Lower leg skin (tissue), 4 donors: ENCODE measurements around the gene C1orf159. TPM values are rescaled to one million over a fixed set of nuclear protein-coding genes. Genes with fewer than 3 reads are reported as not detected.

ENCODE experiments used
- DNase-seq, 2 donors: peaks; one replicate each; pipeline ENCODE4 v3.0.0-alpha.2; 2019; ENCODE audit warnings: low spot score in 2 of 2
- H3K4me3 ChIP-seq: fragments of 200-600 bp; sonication (generic); 2 replicates; pipeline ENCODE4 v1.5.1; 2017; ENCODE audit warnings: mild to moderate bottlenecking, low read depth; ENCODE audit not compliant: poor library complexity, severe bottlenecking
- POLR2A ChIP-seq, 2 donors: fragments of 450-650 bp; IDR thresholded peaks; one replicate each; pipeline ENCODE4 v1.6.1; 2016 to 2017; ENCODE audit warnings: antibody characterized with exemption in 2 of 2, mild to moderate bottlenecking in 1 of 2, moderate library complexity in 1 of 2
- WGBS, 2 donors: methylation state at CpG; one replicate each; pipeline ENCODE4 v1.1.5; 2018; 5-methylcytosine and 5-hydroxymethylcytosine counted together
- intact Hi-C: fragments of 100-400 bp; cut with DNase I; formaldehyde crosslinking; loops from one replicate; pipeline ENCODE4 v1.15.0; 2023; ENCODE audit warnings: low total_unique reads
- total RNA-seq, 4 donors: library from RNA; depleted of rRNA; stranded (reverse); fragments of >200 nt; gene quantifications; one replicate each; pipeline ENCODE4 v1.1.0, GENCODE V29; 2016
- TF ChIP-seq, protein P1 (sequence below), 3 donors: fragments of 450-650 bp; IDR thresholded peaks; one replicate each; pipeline ENCODE4 v1.5.1; 2016; ENCODE audit warnings: antibody characterized with exemption in 3 of 3, mild to moderate bottlenecking in 3 of 3, moderate library complexity in 2 of 3

Gene C1orf159
- total RNA-seq, 4 donors from 2014 or later: 16.1 to 36.0 (median 21.5) TPM

DNA sequence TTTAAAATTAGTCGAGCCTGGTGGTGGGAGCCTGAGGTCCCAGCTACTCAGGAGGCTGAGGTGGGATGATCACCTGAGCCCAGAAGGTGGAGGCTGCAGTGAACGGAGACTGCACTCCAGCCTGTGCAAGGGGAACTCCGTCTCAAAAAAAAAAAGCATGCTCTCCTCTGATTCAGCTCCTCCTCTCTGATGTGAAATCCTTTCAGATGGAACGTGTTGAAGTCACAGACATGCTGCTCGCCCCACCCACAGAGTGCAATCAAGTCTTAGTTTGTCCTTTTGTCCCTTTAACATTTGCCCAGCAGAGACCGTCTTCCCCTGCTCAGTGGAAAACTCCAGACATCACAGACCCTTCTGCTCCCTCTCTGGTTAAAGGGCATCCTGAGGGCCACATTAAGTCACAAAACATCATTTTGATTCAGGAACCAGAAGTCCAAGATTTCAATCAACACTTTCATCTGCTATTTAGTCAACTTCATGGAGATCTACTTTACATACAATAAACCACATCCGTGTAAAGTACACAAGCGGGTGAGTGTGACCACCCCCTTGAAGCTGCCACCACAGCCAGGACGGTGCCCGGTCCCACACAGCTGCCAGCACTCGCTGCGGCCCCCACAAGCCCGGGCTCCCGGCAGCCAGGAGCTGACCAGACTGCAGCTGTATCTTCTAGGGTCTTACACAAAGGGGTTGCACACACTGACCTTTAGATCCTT lies 22.8 kb downstream of the C1orf159 start:
- intact Hi-C loops: no loop called here
- DNase-seq: peak in 1 of 2 donors; percentile 59
- WGBS, 2 donors: 88% methylated on average over 14 of the region's 14 CpGs
- no peak overlapping the region for H3K4me3 ChIP-seq
- no peak for TF ChIP-seq POLR2A (IDR thresholded peaks at IDR 0.05)
- TF ChIP-seq, protein P1, sequence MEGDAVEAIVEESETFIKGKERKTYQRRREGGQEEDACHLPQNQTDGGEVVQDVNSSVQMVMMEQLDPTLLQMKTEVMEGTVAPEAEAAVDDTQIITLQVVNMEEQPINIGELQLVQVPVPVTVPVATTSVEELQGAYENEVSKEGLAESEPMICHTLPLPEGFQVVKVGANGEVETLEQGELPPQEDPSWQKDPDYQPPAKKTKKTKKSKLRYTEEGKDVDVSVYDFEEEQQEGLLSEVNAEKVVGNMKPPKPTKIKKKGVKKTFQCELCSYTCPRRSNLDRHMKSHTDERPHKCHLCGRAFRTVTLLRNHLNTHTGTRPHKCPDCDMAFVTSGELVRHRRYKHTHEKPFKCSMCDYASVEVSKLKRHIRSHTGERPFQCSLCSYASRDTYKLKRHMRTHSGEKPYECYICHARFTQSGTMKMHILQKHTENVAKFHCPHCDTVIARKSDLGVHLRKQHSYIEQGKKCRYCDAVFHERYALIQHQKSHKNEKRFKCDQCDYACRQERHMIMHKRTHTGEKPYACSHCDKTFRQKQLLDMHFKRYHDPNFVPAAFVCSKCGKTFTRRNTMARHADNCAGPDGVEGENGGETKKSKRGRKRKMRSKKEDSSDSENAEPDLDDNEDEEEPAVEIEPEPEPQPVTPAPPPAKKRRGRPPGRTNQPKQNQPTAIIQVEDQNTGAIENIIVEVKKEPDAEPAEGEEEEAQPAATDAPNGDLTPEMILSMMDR (IDR thresholded peaks at IDR 0.05): no peak

DNA sequence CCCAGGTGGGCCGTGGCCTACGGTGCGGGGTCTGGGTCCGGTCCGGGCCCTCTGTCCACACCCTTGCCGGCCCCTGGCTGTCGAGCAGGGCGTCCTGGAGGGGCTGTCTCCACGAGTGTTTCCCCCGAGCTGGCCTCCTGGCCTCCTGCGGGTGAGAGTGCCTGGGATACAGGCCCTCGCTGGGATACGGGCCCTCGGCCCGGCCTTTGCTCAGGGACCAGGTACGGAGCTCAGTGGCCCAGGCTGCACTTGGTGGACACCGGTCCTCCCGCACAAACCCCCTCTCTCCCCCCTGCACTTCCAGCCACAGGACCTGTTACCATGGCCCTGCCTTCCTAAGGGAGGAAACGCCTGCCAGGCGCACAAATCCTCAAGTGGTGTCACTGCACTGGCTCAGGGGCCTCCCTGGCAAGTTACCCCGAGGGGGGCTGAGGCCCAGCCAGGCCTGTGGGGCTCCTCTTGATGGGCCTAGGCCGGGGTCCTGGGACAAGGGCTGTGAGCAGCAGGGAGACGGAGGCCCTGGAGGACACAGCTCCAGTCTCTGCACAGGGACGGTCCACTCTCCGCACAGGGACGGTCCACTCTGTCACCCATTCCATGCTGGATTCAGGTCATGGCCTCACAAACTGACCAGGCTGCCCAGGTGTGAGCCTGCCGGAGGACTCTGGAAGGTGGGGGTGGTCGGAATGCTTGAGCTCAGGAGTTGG lies 23.6 kb downstream of the C1orf159 start:
- 95 to 96% methylated on average over 23 to 27 of the region's 28 CpGs for WGBS, 2 donors
- DNase-seq: peak in 1 of 2 donors; percentile 79
- intact Hi-C loops: no loop called here
- no peak overlapping the region for H3K4me3 ChIP-seq
- TF ChIP-seq POLR2A (IDR thresholded peaks at IDR 0.05): no peak
- TF ChIP-seq, protein P1 (IDR thresholded peaks at IDR 0.05): no peak

DNA sequence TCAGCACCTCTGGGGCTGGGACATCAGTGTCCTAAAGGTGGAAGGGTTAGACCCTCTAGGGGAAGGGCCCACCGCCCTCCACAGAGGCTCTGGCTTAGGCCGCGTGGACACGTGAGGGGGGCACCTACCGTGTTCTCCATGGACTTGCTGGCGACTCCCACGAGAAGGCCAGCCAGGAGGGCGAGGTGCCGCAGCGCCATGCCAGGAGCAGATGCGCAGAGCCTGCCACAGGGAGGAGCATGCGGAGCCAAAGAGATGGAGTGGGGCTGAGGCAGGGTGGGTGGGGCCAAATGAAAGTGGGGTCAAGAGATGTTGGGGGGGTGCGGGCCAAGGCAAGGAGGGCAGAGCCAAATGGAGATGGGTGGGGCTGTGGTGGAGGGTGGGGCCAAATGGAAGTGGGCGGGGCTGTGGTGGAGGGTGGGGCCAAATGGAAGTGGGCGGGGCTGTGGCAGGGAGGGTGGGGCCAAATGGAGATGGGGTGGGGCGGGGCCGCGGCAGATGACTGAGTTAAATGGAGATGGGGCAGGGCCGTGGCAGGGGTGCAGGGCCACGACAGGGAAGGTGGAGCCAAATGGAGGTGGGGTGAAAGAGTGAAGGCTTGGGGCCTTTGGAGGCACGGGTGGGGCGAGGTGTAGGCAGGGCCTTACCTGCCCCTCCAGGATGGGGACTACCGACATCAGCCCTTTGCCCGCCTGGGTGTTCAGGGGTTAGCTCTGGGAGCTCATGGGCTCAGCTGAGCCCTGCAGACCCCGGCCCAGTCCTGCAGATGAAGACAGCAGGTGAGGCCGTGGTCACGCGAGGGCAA lies 24.3 kb downstream of the C1orf159 start:
- WGBS, 2 donors: 90 to 98% methylated on average over 23 to 28 of the region's 28 CpGs
- no peak overlapping the region for H3K4me3 ChIP-seq
- intact Hi-C loops: no loop called here
- DNase-seq: peak in 1 of 2 donors; percentile 76
- TF ChIP-seq, protein P1 (IDR thresholded peaks at IDR 0.05): no peak
- TF ChIP-seq POLR2A (IDR thresholded peaks at IDR 0.05): no peak

DNA sequence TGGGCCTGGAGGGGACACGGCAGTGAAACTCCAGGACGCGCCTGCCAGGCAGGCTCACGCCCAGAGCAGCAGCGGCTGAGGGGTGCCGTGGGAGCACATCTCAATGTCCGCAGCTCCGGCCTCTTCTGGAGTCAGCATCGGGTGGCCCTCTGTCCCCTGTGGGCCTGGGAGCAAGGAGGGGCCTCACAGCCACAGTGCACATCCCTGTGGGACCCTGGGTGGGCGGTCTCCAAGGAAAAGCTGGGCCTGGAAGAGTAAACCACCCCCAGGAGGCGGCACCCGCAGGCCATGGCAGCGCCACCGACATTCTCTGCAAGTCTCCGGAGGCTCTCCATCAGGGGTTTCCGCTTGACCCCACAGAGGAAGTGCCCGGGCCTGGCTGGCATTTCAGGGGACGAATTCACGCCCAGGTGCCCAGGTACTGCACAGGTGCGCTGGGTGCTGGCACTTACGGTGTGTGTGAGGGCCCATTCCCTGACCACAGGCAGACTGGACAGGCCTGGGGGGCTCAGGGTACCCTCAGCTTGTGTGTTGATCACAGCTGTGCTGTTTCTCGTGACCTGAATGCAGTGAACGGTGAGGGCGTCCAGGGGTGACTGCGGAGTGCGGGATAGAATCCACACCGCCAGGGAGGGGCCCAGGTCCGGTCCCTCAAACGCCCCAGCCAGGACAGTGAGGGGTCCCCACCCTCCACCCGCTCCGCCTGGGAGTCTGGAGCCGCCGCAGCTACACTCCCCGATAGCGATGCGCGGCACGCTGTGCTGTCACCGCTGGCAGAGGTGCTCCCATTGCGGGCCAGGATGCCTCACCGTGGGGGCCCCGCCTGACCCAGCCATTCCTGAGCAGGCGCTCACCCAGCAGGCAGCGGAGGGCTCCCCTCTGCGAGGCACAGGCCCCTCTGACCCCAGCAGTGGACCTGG lies 25.2 kb downstream of the C1orf159 start:
- DNase-seq: peak in 1 of 2 donors; percentile 77
- intact Hi-C loops: no loop called here
- no peak overlapping the region for H3K4me3 ChIP-seq
- WGBS, 2 donors: 95% methylated on average over 27 to 40 of the region's 45 CpGs
- TF ChIP-seq, protein P1 (IDR thresholded peaks at IDR 0.05): no peak
- TF ChIP-seq POLR2A (IDR thresholded peaks at IDR 0.05): no peak
